HG02759 (cell line): ENCODE results near the gene THAP11.
"Not testable (repeated sequence)": the region's sequence is repeated elsewhere in the genome, so short reads cannot be mapped to it uniquely, and the experiment has no call there.

Source experiments
- ATAC-seq: cut with Tn5 transposase; IDR thresholded peaks from one replicate; pipeline ENCODE4 v1.9.1; 2021; ENCODE audit warnings: mild to moderate bottlenecking, moderate library complexity; ENCODE audit not compliant: unreplicated experiment

The THAP11 gene

GRCh38 chr16:67834242-67834614 lies 7.9 kb upstream of the THAP11 start:
- ATAC-seq = no peak

GRCh38 chr16:67837190-67837589 lies 4.9 kb upstream of the THAP11 start:
- ATAC-seq = not testable (repeated sequence)

GRCh38 chr16:67837811-67838210 lies 4.3 kb upstream of the THAP11 start:
- ATAC-seq = no peak

- ATAC-seq = no peak
Observed at GRCh38 chr16:67841198-67841815, 813 bp upstream of the THAP11 start.

- peak; percentile 11 for ATAC-seq
Observed at GRCh38 chr16:67842509-67843342, 606 bp downstream of the THAP11 start.

GRCh38 chr16:67843343-67843765 lies 1.2 kb downstream of the THAP11 start:
- no peak for ATAC-seq

- no peak for ATAC-seq
Observed at GRCh38 chr16:67844497-67844896, 2.4 kb downstream of the THAP11 start.

GRCh38 chr16:67845291-67846062 lies 3.4 kb downstream of the THAP11 start:
- no peak for ATAC-seq

GRCh38 chr16:67846063-67846319 lies 3.9 kb downstream of the THAP11 start:
- no peak for ATAC-seq

GRCh38 chr16:67846320-67847063 lies 4.4 kb downstream of the THAP11 start, which contains the start of gene NUTF2:
Gene NUTF2 (plus strand): TSS chr16:67846933. CDS start chr16:67865131, 18,198 bp downstream.
- peak; percentile 62 for ATAC-seq

GRCh38 chr16:67847064-67847861 lies 5.1 kb downstream of the THAP11 start, which contains the start of gene CENPT:
Gene CENPT (minus strand): TSS chr16:67847693. CDS start chr16:67833859, 13,834 bp downstream.
- peak; percentile 42 for ATAC-seq

GRCh38 chr16:67848118-67848517 lies 6.0 kb downstream of the THAP11 start:
- no peak for ATAC-seq

GRCh38 chr16:67853670-67854069 lies 11.6 kb downstream of the THAP11 start:
- ATAC-seq = no peak

GRCh38 chr16:67855789-67856188 lies 13.7 kb downstream of the THAP11 start:
- no peak for ATAC-seq

- ATAC-seq = no peak
Observed at GRCh38 chr16:67856927-67857546, 14.9 kb downstream of the THAP11 start.

- ATAC-seq = no peak
Observed at GRCh38 chr16:67857547-67858233, 15.6 kb downstream of the THAP11 start.

- no peak for ATAC-seq
Observed at GRCh38 chr16:67858500-67858899, 16.4 kb downstream of the THAP11 start.

GRCh38 chr16:67860589-67861398 lies 18.7 kb downstream of the THAP11 start:
- ATAC-seq = no peak
